HPDE6-E6E7 (cell line): Measurements from ENCODE around the gene TDRD9.

Experiments
- DNase-seq: peaks from one replicate; pipeline ENCODE4 v3.0.0; 2011; ENCODE audit warnings: missing footprints; ENCODE audit errors: extremely low spot score

The TDRD9 gene

DNA sequence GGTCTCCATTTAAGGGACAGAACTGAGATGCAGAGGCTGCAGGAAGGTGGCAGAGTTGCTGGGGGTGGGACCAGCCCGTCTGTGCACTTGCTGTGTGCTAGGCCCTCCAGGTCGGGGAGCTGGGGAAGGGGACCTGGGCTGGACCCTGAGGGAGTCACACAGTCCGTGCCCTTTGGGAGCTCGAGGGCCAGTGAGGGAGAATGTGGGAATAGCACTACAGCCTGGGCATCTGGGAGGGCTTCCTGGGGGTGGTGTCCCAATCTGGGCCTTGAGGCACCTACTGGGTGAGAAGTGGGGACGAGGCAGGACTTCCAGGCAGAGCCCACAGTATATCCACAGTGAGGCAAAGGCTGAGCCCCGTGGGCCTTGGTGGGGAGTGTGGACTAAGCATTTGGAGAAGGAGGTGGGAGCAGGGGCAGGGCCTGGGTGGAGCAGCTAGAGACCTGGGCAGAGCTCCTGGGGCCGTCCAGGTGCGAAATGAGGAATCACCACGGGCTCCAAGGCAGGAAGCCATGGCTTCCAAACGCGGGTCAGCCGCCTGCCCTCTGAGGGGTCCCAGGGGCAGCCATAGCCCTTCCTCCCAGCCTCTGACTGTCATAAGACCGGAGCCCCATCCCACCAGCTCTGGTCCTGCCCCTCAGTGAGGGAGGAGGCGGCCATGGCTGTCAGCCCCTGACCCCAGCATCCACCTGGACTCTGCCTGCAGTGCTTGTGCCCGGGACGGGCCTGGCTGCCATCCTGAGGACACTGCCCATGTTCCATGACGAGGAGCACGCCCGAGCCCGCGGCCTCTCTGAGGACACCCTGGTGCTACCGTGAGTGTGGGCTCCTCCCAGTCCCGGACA lies 163.9 kb downstream of the TDRD9 start:
- no peak for DNase-seq

DNA sequence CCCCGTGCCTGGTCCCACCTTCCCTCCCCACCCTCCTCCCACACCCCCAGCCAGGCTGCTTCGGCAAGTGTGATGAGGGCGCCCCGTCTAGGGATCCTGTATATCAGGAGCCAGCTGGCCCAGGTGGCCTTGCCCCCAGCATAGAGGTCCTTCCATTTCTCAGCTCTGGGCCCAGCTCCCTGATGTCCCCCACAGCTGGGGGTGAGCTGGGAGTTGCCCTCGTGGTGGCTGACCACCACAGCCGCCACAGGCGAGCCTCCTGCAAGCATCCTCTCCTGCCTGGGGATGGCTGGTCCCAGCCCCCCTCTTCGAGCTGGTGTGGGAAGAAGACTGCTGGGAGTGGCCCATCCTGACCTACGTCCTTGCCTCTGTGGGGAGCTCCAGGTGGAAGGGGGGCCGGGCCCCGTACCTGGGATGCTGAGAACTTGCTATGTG lies 164.7 kb downstream of the TDRD9 start:
- DNase-seq, result no peak

DNA sequence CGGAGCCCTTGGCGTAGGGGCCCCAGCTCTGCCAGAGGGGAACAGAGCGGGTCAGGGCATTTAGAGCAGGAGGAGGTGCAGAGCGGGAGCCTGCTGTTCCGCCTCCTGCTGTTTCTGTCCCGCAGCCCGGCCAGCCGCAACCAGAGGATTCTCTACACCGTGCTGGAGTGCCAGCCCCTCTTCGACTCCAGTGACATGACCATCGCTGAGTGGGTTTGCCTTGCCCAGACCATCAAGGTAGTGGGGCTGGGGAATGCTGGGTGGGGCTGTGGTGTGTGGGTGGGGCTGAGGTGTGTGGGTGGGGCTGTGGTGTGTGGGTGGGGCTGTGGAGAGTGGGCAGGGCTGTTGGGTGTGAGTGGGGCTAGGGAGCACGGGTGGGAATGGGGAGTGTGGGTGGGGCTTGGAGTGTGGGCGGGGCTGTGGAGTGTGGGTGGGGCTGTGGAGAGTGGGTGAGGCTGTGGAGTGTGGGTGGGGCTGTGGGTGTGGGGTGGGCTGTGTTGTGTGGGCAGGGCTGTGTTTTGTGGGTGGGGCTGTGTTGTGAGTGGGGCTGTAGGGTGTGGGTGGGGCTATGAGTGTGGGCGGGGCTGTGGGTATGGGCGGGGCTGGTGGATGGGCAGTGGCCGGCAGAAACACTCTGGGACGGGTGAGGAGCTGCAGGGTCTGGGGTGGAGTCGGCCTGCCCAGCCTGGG lies 165.3 kb downstream of the TDRD9 start:
- no peak for DNase-seq

DNA sequence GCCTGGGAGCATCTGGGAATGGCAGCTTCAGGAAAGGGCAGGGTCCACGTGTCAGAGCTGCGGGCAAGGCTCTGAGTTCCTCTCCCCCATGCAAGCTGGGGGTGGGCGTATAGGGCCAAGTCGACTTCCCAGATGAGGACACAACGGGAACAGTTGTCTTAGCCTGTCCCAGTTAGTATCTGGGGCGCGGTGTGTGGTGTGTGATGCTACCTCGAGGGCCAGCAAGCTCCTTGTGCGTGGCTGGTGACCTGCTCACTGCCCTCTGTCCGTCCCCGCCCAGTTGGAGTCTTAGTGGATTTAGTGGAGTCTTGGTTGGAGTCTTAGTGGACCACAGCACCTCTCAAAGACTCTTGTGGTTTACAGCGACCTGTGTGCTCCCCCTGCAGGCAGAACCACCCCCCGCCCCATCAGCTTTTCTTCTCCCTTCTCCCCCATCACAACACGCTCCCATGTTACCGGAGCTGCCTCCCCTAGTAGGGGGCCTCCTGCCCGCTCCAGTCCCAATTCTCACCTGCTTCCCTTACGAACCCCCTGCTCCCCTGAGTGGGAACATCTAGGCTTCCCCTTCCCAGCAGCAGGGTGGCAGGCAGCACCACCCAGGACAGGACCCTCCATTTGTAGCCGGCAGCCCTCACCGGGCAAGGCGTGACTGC lies 165.9 kb downstream of the TDRD9 start:
- no peak for DNase-seq

DNA sequence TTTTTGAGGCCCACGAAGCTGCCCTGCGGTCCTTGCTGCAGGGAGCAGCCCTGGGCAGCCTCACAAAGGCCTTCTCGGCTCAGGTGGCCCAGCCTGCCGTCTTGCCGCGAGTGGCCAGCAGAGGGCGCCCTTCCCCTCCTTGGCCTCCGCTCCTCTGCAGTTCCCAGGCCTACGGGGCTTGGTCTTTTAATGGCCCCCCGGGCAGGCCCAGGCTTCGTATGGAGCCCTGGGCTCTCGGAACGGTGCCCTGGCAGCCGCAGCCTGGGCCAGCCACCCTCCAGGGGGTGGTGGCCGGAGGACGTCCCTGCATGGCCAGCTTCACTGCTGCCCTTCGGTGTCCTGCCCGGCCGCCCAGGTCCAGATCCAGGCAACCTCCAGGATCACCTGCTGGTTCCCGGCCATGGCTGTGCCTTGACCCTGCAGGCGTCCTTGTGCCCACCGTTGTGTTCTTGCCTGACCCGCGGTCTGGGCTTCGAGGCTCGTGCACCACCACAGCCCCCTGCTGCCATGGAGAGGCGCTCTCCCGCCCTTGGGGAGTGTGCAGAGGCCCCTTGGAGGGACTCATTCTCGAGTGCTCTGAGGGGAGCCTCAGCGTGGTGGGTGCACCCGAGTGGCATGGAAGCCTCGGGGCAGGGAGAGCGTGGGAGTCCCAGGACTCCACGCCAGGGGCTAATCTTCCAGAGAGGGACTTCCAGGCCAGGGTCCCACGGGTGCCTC lies 166.6 kb downstream of the TDRD9 start:
- DNase-seq, result peak; percentile 70

DNA sequence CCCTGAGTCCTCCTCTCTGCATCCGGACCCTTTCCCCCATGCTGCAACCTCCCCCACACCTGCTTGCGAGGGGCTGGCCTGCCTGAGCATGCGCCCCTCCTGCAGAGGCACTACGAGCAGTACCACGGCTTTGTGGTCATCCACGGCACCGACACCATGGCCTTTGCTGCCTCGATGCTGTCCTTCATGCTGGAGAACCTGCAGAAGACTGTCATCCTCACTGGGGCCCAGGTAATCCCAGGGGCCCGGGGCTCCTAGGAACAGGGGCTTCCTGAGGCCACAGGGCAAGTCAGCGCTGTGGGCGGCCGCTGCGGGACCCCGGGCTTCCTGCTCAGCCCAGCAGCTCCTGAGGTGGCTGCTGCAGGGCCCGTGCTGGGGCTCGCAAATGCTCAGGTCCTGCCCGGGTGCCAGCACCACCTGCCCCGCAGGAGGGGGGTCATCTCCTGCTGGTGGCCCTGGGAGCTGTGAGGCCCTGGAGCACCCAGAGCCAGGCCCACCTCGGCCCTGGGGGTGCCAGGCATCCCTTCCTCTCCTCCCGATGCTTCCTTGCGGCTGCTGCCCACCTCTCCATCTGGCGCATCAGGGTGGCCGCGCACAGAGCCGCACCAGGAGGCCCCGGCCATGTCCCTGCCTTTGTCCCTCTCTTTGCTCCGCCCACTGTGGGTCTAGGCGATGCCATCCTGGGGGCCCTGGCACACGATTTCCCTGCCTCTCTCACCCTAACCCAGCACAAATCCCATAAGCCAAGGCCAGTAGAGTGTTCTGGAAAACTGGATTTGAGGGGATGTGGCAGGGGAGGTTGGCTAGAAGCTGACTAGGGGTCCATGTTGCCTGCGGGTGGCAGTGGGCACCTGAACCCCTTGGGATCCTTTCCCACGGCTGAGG lies 167.4 kb downstream of the TDRD9 start:
- no peak for DNase-seq

DNA sequence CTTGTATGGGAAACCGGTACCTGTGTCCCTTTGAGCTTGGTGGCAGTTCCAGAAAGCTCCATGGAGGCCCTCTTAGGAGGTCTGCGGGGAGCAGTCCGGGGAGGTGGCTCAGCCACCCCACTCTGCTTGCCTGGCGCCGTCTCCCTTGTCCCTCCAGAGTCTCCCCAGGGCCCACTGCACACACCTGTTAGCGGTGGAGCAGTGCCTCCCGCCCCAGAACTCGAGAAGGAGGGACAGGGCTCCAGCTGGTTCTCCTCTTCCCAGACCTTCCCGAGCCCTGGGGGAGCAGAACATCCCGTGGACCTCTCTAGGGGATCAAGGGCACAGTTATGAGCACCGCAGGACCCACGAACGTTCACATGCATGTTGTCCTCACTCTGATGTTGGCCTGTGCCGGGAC lies 168.1 kb downstream of the TDRD9 start:
- DNase-seq, result no peak

DNA sequence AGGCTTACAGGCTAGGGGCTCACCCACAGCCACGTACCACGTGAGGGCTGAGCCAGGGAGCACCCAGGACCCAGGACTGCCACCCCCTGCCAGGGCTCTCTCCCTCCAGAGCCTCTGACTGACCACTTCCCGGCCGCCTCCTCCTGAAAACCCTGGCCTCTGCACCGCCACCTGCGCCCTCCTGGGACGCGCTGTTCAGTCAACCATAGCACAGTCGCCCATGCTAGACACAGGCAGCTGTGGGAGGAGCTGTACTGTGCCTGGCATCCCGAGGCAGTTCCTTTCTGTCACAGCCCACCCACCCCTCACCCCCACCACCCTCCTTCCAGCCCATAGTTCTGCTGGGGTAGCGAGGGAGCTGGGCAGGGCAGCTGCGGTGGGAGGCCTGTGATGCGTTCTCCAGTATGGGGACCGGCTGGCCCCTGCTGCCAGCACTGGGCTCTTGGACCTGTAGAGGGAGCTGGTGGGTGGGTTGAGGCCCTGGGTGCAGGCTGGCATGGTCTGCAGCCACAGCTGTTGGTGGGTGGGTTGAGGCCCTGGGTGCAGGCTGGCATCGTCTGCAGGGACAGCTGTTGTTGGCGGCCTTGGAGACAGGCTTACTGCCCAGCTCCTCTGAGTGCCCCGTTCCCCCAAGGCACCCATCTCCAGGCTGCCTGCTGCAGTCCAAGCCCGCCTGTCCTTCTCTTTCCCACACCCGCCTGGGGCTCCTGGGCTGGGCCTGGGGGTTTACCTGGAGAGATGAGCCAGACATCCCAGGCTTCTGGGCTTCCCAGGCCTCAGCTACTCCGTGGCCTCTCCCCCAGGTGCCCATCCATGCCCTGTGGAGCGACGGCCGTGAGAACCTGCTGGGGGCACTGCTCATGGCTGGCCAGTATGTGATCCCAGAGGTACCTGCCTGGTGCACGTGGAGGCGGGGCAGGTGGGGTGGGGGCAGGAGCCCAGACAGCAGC lies 168.8 kb downstream of the TDRD9 start:
- DNase-seq, result no peak

DNA sequence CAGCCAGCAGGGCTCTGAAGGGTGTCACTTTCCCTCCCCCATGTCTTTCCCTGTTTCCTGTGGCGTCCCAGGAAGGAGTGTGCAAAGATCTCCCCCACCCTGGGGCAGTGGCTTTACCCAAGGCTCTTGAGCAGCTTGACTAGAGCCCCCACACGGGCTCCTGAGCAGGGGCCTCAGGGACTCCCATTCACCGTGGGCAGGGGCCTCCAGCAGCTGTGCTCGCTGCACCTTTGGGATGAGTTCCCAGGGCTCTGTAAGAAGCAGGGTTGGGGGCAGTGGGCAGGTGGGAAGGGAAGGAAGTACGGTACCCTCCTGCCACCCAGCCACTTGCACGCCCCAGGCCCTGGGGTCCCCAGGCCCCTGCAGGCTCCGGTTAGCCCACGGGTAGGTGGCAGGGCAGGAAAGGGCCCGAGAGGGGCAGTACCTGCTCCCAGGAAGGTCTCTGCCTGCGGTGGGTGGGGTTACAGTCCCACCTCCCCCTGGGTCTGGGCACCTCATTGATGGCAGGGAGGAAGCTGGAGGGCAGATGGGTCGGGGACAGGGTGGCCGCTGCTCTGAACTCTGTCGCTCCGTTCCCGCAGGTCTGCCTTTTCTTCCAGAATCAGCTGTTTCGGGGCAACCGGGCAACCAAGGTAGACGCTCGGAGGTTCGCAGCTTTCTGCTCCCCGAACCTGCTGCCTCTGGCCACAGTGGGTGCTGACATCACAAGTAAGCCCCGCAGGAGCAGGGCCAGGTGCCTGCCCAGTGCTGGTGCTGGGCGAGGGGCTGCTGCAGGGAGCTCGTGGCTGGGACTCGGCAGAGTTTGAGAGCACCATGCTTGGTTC lies 170.2 kb downstream of the TDRD9 start:
- DNase-seq, result no peak

DNA sequence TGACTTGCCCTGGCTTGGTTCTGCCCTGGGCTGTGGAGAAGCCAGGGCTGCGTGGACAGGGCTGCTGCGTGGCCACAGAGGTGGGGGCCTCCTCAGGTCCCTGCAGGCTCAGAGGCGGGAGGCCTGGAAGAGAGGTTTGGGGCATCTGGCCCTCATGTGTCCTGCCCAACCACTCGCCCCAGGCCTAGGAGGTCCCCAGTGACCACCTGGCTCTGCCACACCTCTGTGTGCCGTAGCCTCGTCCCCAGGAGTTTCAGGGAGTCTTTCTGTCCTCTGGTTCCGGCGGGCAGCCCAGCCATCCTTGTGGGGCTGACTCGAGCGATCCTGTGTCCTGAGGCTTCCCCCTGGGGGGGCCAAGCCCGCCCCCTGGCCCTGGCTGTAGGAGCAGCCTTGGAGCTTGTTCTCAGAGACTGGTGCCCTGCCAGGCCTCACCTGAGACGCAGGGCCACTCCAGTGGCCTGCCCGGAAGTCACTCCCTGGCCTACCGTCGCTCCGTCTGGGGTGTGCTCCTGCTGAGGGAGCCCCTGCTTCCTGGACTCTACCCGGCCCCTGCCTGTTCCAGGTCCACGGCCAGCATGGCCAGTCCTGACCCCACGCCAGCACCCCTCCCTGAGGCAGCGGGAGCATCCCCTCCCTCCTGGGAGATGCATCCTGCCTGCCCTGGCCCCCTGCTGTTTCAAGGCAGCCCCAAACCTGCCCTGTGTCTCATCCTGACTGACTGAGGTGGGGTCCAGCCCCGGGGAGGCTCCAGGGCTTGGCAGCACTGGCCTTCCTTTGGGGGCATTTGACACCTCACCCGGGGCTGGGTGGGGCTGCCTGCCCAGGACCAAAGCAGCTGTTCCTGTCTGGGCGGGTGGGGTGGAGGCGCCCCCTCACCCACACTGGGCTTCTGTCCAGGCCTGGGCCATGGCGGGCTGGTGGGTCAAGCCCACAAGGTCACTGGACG lies 171.1 kb downstream of the TDRD9 start:
- no peak for DNase-seq

DNA sequence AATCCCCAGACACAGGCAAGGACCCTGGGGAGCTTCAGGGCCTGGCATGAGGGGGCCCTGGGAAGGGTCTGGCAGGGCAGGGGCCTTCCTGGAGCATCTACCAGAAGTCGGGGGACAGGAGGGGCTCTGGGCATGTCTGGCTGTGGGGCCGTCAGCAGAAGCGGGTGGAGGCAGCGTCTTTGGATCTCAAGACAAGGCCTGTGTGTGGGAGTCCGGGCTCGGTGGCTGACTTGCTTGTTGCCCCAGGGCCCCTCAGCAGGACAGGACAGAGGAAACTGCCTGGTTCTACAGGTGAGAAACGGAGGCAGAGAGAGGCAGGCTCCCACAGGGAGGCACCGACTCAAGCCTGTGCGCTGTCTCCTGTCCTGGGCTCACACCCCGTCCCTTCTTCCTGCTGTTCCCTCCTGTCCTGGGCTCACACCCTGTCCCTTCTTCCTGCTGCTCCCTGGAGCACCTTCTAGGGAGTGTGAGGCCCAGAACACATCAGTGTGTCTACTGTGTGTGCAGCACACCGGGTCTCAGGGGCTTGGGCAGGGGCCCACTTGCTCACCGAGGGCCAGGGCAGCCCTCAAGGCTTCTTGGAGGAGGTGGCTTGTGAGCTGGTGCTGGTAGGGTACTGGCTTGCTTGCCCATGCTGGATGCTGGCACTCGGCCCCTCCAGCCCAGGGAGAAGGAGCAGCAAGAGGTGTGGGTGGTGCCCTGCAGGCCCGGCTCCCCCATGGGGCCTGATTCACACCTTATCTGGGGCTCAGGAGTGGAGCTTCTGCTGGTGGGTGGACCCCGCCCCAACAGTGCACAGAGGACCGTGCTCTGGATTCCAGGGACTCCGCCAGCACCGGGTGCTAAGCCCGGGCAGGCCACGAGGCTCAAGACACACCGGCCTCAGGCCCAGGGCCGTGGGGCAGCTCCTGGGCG lies 172.2 kb downstream of the TDRD9 start:
- no peak for DNase-seq

DNA sequence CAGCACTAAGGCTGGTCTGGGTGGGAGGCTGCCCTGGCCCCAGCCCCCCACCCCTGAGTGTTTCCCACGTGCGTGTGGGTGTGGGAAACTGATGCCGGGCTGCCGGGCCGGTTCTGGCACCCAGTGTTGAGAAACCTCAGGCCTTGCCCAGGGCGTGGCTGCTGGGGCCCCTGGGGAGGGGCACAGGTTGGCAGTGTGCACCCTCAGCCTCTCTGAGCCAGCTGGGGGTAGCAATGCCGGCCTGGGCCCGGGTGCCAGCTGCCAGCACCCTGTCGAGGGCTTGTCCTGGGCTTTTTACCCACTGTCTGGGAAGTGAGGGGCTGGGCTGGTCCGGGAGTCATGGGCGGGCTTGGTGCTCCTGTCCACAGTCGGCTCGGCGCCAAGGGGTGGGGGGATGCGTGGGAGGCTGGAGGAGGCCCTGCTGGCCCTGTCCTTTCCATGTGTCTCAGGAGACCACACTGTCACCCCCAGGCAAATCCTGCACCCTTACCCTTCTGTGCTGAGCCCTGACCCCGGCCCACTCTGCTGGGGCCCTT lies 172.9 kb downstream of the TDRD9 start:
- no peak for DNase-seq

DNA sequence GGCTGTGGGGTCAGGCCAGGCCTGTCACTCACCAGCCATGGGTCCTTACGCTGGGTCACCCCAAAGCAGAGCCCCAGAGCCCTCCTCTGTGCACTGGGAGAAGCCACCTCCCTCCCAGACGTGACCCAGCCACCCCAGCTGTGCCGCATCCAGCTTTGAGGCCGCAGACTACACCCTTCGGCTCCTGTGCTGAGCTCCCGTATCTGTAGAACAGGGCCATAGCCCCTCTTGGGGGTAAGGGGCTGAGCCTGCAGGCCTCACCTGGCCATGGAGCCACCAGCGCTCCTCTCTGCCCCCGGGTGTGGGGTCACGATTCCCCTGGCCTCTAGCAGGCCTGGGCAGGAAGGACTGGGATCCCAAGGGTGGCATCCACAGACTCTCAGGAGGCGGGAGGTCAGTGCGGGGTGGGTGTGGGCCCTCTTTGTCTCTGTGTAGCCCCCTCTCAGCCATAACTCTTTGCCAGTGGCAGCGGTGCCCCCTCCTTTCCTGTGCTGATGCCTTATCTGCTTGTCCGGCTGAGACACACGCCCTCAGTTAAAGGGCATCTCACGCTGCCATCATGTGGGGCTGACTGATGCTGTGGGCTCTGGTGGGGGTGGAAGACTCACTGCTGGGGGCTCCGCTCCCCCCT lies 173.5 kb downstream of the TDRD9 start:
- DNase-seq, result no peak
